ENCODE results near the gene HOXA7.

The HOXA7 gene

GRCh38 chr7:27173511-27173955, 17.1 kb upstream of the HOXA7 start:
- TF ChIP-seq SIN3A (IDR thresholded peaks at IDR 0.05; ENCODE audit: borderline replicate concordance, insufficient read depth, low read length) = no peak
- no peak for TF ChIP-seq POLR2AphosphoS5 (IDR thresholded peaks at IDR 0.05; ENCODE audit: low read depth, low read length)
- TF ChIP-seq REST (IDR thresholded peaks at IDR 0.05; ENCODE audit: insufficient read depth in 1 of 2, low read depth in 2 of 2, low read length in 2 of 2) = no peak
- TF ChIP-seq TAF1 (IDR thresholded peaks at IDR 0.05; ENCODE audit: borderline replicate concordance, insufficient read depth, low read length) = no peak
- no peak for TF ChIP-seq FOXP2 (optimal IDR thresholded peaks at IDR 0.05; ENCODE audit: borderline replicate concordance, extremely low read depth, extremely low read length, insufficient read depth)

- TF ChIP-seq FOXP2 (optimal IDR thresholded peaks at IDR 0.05; ENCODE audit: borderline replicate concordance, extremely low read depth, extremely low read length, insufficient read depth) (no peak), REST (IDR thresholded peaks at IDR 0.05; ENCODE audit: insufficient read depth in 1 of 2, low read depth in 2 of 2, low read length in 2 of 2) (no peak), TAF1 (IDR thresholded peaks at IDR 0.05; ENCODE audit: borderline replicate concordance, insufficient read depth, low read length) (no peak), SIN3A (IDR thresholded peaks at IDR 0.05; ENCODE audit: borderline replicate concordance, insufficient read depth, low read length) (no peak), POLR2AphosphoS5 (IDR thresholded peaks at IDR 0.05; ENCODE audit: low read depth, low read length) (no peak)
These were observed 16.5 kb upstream of the HOXA7 start for GRCh38 chr7:27172823-27173510.

- TF ChIP-seq FOXP2 (optimal IDR thresholded peaks at IDR 0.05; ENCODE audit: borderline replicate concordance, extremely low read depth, extremely low read length, insufficient read depth) = no peak
- TF ChIP-seq REST (IDR thresholded peaks at IDR 0.05; ENCODE audit: insufficient read depth in 1 of 2, low read depth in 2 of 2, low read length in 2 of 2) = no peak
- no peak for TF ChIP-seq POLR2AphosphoS5 (IDR thresholded peaks at IDR 0.05; ENCODE audit: low read depth, low read length)
- no peak for TF ChIP-seq SIN3A (IDR thresholded peaks at IDR 0.05; ENCODE audit: borderline replicate concordance, insufficient read depth, low read length)
- no peak for TF ChIP-seq TAF1 (IDR thresholded peaks at IDR 0.05; ENCODE audit: borderline replicate concordance, insufficient read depth, low read length)
These were observed 15.9 kb upstream of the HOXA7 start for GRCh38 chr7:27172315-27172774.

- no peak for TF ChIP-seq TAF1 (IDR thresholded peaks at IDR 0.05; ENCODE audit: borderline replicate concordance, insufficient read depth, low read length)
- TF ChIP-seq POLR2AphosphoS5 (IDR thresholded peaks at IDR 0.05; ENCODE audit: low read depth, low read length) = no peak
- no peak for TF ChIP-seq FOXP2 (optimal IDR thresholded peaks at IDR 0.05; ENCODE audit: borderline replicate concordance, extremely low read depth, extremely low read length, insufficient read depth)
- TF ChIP-seq REST (IDR thresholded peaks at IDR 0.05; ENCODE audit: insufficient read depth in 1 of 2, low read depth in 2 of 2, low read length in 2 of 2) = no peak
These were observed 15.3 kb upstream of the HOXA7 start for GRCh38 chr7:27171637-27172314.
